ENCODE data around the gene FKBP6.
"Not testable (repeated sequence)": the region's sequence is repeated elsewhere in the genome, so short reads cannot be mapped to it uniquely, and the experiment has no call there.

FKBP6 gene

GRCh38 chr7:73324081-73324845, 3.7 kb upstream of the FKBP6 start:
- peak; percentile 56 for DNase-seq

GRCh38 chr7:73325424-73325823, 2.5 kb upstream of the FKBP6 start:
- not testable (repeated sequence) for DNase-seq

DNA sequence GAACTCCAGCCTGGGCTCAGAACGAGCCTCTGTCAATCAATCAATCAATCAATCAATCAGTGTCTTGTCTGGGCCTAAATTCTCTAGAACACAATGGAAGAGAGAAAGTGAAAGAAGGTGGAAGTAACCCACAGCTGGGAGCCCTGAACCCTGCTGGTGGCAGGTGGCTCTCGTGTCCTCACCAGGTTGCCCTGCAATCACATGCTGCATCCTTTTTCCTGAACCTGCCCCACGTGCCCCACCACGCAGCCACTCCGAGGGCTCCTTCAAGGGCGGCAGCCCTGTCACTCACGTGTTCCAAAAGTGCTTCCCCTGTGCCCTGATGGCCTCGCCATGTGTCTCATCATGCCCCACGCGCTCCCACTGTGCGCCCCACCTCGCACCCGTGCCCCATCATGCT, 512 bp upstream of the FKBP6 start:
- not testable (repeated sequence) for DNase-seq

DNA sequence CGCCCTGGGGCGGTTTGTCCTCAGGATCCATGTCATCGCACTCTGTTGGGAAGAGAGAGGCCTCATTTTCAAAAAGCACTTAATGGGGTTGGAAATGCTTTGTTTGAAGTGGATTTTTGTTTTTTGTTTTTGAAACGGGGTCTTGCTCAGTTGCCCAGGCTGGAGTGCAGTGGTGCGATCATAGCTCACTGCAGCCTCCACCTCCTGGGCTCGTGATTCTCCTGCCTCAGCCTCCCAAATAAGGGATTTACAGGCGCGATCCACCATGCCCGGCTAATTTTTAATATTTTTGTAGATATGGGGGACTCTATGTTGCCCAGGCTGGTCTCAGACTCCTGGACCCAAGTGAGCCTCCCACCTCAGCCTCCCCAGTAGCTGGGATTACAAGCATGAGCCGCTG, 735 bp downstream of the FKBP6 start:
- DNase-seq: no peak

- no peak for DNase-seq
Observed at GRCh38 chr7:73329861-73330581, 2.1 kb downstream of the FKBP6 start.

- DNase-seq: no peak
Observed at GRCh38 chr7:73330772-73331171, 2.8 kb downstream of the FKBP6 start.

DNA sequence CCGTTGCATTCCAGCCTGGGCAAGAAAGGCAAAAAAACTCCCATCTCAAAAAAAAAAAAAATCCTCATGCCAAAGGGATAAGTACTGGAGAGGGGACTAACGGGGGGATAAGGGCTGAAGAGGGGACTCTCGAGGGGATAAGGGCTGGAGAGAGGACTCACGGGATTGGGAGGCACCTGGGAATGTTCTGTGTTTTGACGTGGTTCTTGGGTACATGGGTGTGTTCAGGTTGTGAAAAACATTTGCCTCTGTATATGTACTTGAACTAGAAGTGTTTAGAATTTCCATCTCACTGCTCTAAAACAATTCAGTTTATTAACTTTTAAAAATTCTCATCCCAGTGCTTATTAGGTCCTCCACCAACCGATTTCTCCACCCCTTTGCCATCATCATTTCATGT, 4.5 kb downstream of the FKBP6 start:
- DNase-seq: no peak

DNA sequence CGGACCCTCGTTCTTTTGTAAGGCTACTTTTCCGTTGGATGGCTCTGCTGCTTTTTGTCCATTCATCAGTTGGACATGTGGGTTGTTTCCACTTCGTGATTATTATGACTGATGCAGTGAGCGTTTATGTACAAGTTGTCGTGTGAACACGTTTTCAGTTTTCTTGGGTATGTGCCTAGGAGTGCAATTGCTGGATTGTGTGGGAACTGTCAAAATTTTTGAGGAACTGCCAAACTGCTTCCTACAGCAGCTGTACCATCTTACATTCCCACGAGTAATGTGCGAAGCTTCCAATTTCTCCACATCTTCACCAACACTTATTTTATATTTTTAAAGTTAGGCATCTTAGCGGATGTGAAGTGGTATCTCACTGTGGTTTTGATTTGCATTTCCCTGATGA, 10.4 kb downstream of the FKBP6 start:
- DNase-seq: no peak

DNA sequence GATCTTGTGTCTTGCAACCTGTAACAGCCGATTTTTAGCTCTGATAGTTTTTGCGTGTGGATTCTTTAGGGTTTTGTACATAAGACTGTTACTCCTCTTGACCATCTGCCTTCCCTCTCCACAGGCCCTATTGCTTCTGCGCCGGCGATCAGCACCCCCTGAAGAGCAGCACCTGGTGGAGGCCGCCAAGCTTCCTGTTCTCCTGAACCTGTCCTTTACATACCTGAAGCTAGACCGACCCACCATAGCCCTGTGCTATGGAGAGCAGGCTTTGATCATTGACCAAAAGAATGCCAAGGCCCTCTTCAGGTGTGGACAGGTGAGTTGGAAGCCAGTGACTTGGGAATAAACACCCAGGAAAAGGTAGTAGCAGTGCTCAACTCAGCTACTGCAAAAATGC, 12.6 kb downstream of the FKBP6 start:
- DNase-seq: no peak

GRCh38 chr7:73341877-73342276, 13.9 kb downstream of the FKBP6 start:
- no peak for DNase-seq

DNA sequence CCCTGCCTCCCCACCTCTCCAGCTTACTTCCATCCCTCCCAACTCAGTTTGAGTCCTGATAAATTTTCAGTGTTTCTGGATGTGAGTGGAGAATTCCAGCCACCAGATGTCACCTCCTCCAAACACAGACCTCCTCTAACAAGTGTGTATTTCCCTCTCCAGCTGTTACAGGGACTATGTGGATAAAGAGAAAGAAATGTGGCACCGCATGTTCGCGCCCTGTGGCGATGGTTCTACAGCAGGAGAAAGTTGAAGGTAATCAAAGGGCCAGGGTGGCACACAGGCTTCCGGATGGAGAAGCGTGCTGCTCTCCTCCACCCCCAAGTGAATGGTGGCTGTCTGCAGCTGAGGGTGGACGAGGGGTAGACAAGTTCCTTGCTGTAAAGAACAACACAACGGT, 14.7 kb downstream of the FKBP6 start:
- DNase-seq: no peak

DNA sequence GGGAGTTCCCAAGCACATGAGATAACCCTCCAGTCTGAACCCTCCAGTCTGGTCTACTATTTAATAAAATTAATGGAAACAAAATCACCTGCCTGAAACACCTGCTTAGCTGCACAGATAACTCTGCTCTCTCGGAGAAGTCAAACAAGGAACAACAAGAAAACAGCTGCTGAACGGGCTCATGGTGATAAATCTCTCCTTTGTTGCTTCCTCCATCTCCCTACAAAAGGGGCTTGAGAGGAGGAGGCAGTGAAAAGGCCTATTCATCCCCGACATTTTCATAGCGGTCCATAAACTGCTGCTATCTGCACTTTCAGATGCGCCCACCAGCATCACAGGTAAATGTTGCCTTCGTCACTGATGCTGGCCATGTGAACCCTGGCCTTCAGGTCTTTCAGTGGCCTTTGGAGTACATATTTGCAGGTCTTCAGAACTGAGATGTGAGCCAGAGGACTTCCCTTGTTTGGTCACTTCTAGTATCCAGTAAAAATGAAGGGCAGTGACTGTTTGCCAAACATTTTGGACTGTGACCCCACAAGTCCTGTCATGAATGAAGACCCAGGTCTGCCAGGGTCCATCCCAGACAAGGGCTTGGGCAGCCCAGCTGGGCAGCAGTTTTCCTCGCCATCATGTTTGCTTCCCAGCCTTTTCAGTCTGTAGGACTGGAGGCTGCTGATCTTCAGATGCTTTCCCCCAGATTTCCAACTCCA, 15.9 kb downstream of the FKBP6 start:
- DNase-seq: no peak

GRCh38 chr7:73345538-73345937, 17.6 kb downstream of the FKBP6 start:
- DNase-seq: no peak

DNA sequence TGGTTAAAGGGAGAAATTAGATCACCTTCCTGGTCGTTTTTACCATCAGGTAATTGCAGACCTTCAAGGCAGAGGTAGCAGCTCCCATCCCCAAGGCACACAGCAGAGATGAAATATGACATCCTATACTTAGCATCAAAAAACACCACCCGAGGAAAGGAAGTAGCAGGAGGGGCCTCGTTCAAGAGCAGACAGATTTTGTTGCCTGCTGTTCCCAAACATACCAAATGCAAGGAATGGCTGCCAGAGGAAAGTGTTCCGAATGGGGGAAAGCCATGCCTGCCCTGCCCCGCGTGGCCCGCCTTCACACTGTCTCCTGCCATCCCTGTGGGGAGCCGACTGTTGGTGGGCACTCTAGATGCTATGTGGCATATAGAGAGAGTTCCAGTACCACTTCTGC, 18.0 kb downstream of the FKBP6 start:
- DNase-seq: no peak

DNA sequence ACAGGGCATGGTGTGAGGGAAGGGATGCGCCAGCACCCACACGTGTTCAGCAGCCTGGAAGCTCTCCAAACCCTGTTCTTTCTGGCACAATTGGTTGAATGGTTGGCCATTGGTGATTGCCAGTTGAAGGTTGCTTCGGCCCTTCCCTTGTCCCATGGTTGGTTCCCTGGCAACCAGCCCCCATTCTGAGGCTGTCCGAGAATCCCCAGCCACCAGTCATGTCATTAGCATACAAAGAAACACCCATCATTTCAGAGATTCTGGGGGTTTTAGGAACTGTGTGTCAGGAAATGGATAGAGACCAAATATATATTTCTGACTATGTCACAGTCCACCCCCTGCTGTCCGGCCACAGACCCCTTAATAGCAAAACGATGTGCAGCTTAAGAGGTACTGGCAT, 21.8 kb downstream of the FKBP6 start:
- no peak for DNase-seq

- no peak for DNase-seq
Observed at GRCh38 chr7:73350306-73351068, 22.5 kb downstream of the FKBP6 start.

- no peak for DNase-seq
Observed at GRCh38 chr7:73351447-73352167, 23.6 kb downstream of the FKBP6 start.

DNA sequence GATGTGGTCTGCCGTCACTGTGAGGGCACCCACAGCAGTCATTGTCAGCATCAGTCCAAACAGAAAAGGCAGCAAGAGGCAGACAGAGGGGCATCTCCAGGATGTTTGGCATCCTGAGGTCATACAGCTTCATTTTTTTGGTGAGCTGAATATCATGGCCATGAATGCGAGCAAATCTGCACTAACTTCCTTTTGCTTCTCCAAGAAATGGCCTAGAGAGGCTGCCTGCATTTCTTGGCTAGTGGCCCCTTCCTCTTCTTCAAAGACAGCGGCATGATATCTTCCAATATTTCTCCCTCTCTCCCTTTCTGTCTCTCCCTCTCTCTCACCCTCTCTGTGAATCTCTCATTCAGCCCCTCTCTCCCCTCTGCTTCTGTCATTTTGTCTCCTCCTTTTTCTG, 24.8 kb downstream of the FKBP6 start:
- DNase-seq: no peak

DNA sequence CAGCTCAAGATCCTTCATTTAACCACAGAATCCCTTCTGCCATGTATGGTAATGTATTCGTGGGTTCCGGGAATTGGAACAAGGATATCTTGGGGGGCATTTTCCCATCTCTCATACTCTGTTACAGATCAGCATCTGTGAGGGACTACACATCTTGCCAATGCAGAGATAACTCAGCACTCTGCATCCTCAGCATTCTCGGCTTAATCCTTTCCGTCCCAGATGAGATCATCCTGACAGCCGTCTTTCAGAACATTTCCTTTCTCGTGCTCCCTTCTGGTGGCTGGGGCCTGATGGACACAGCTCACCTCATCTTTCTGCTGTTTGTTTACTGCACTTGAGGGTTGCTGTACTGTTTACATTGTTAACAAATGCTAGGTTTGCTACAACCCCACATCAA, 25.3 kb downstream of the FKBP6 start:
- DNase-seq: no peak

DNA sequence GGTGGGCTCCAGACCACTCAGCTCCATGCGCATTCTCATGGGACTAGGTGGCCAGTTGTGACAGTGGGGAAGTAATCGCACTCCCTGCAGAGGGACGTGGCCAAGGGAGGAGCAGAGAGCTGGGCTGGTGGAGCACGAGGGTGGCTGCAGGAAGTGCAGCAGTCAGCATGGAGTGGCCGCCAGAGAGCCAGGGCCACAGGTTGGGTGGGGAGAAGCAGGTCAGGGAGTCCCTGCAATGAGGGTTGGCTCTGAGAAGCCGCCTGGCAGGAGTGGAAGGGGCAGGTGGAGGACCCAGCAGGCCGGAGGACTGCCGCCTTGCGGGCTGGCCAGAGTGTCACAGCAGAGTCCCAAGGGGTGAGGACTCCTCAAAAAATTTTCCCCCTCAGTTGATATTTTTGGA, 26.2 kb downstream of the FKBP6 start:
- no peak for DNase-seq

GRCh38 chr7:73354821-73355220, 26.9 kb downstream of the FKBP6 start:
- no peak for DNase-seq

DNA sequence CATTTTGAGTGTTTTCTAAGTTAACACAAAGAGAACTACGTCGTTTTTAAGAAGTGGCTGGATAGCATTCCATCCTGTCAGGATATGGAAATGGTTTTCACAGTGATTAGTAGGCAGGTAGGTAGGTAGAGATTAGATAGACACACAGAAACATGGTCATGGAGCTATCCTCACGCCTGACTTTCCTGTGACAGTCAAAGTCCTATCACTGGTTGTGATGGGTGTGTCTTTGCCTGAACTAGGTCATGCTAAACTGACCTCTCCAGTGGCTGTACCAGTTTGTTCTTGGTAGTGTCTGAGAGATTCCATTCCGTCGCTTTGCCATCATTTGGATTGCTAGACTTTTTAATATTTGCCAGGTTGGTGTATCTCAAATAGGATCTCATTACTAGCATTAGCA, 28.2 kb downstream of the FKBP6 start:
- DNase-seq: no peak

Data from stimulated activated CD4-positive, alpha-beta T cell treated with anti-CD3 and anti-CD28 coated beads, Interleukin-4, amount 100 ng/mL, for 1 hour (primary cell).